GM23338 (cell line): Measurements from ENCODE around the gene SUPT3H.

Experiments
- CREB1 ChIP-seq: fragments of 250-450 bp; sonication (Bioruptor Pico); IDR thresholded peaks from 2 replicates; pipeline ENCODE4 v1.5.0; 2020; ENCODE audit warnings: low read depth, mild to moderate bottlenecking, moderate library complexity
- CTCF ChIP-seq, 2 experiments: fragments of 200-600 bp in 1 of 2; sonication (generic) in 1 of 2; conservative IDR thresholded peaks; 2 replicates each; pipeline versions ENCODE4 v1.5.1 to v1.6.1; 2016 to 2017; ENCODE audit warnings: antibody characterized with exemption in 2 of 2, low read depth in 2 of 2, mild to moderate bottlenecking in 2 of 2, moderate library complexity in 1 of 2
- EZH2 ChIP-seq: fragments of 200-600 bp; sonication (generic); IDR thresholded peaks from one replicate; pipeline ENCODE4 v1.8.0; 2017; ENCODE audit warnings: antibody characterized with exemption, mild to moderate bottlenecking, low read depth; ENCODE audit not compliant: unreplicated experiment
- EZH2phosphoT487 ChIP-seq: fragments of 200-600 bp; sonication (generic); IDR thresholded peaks from one replicate; pipeline ENCODE4 v1.8.1; 2018; ENCODE audit warnings: antibody characterized with exemption; ENCODE audit not compliant: unreplicated experiment
- JUNB ChIP-seq: IDR thresholded peaks from one replicate; pipeline ENCODE4 v1.6.1; 2016; ENCODE audit warnings: antibody characterized with exemption; ENCODE audit not compliant: unreplicated experiment
- POLR2AphosphoS5 ChIP-seq: IDR thresholded peaks from 2 replicates; pipeline ENCODE4 v1.6.1; 2016; ENCODE audit warnings: antibody characterized with exemption, low read depth
- REST ChIP-seq: IDR thresholded peaks from one replicate; pipeline ENCODE4 v1.6.1; 2018; ENCODE audit warnings: antibody characterized with exemption; ENCODE audit not compliant: unreplicated experiment
- STAT1 ChIP-seq: IDR thresholded peaks from one replicate; pipeline ENCODE4 v1.6.1; 2016; ENCODE audit warnings: antibody characterized with exemption; ENCODE audit not compliant: unreplicated experiment

GRCh38 chr6:45038226-45038625 is 339.5 kb downstream of the SUPT3H start:
- TF ChIP-seq REST (no peak), CTCF (conservative IDR thresholded peaks at IDR 0.05; ENCODE audit: low read depth in 2 of 2) (no peak), POLR2AphosphoS5 (no peak), EZH2phosphoT487 (no peak), JUNB (no peak), CREB1 (CRISPR knock-in tag) (no peak), EZH2 (no peak), STAT1 (no peak)
